Type B pancreatic cell (in vitro differentiated cells): ENCODE data around the gene CHPF2. TPM values are rescaled to one million over a fixed set of nuclear protein-coding genes. Genes with fewer than 3 reads are reported as not detected.
A peak's percentile ranks its signal among the peaks of the same experiment; 100 is the strongest.

Experiments used
- DNase-seq: peaks from one replicate; pipeline ENCODE4 v3.0.0; 2021; ENCODE audit warnings: mixed read lengths; ENCODE audit not compliant: unreplicated experiment; ENCODE audit errors: extremely low spot score
- H3K27ac Mint-ChIP-seq: 2 replicates; pipeline ENCODE4 v1.8.0; 2021; ENCODE audit warnings: mild to moderate bottlenecking, mixed read lengths
- H3K27me3 Mint-ChIP-seq: 2 replicates; pipeline ENCODE4 v1.8.0; 2021; ENCODE audit warnings: mixed read lengths
- H3K36me3 Mint-ChIP-seq: 2 replicates; pipeline ENCODE4 v1.8.0; 2021; ENCODE audit warnings: mixed read lengths
- H3K4me1 Mint-ChIP-seq: one replicate; pipeline ENCODE4 v1.8.0; 2021; ENCODE audit warnings: mixed read lengths; ENCODE audit not compliant: unreplicated experiment
- H3K4me3 Mint-ChIP-seq: 2 replicates; pipeline ENCODE4 v1.8.0; 2021; ENCODE audit warnings: mild to moderate bottlenecking, mixed read lengths
- H3K9me3 Mint-ChIP-seq: 2 replicates; pipeline ENCODE4 v1.8.0; 2021; ENCODE audit warnings: mixed read lengths
- total RNA-seq: library from RNA; stranded (reverse); gene quantifications from 2 replicates; pipeline ENCODE4 v1.2.1, GENCODE V29; 2021; ENCODE audit warnings: low replicate concordance
- TF ChIP-seq, protein P1 (sequence below): fragments of 200-600 bp; sonication (generic); conservative IDR thresholded peaks from 2 replicates; pipeline ENCODE4 v1.5.0; 2021; ENCODE audit warnings: antibody characterized with exemption, mild to moderate bottlenecking

CHPF2 gene
- total RNA-seq, 1 donor from 2014 or later, result 44.4 TPM

DNA sequence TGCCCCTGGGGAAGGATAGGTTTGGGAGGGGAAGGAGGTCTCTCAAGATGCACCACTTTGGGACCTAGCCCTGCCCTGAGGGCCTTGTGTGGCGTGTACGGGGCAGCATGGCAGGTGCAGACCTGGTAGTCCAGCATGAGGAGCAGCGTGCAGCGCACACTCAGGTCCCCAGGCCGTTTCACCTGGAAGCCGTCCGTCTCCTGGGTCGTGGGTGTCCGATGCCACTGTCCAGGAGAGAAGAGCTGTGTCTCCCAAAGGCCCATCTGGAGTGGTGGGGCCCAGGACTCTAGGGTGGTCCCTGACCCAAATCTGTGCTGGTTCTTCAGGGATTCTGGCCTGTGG, 9.4 kb downstream of the CHPF2 start:
- no peaks in the 10 kb centered on the region for H3K9me3 Mint-ChIP-seq
- H3K27ac Mint-ChIP-seq, result no peak overlapping the region
- no peaks in the 10 kb centered on the region for H3K36me3 Mint-ChIP-seq
- H3K4me1 Mint-ChIP-seq, result peaks cover 18% of the 10 kb centered on the region
- no peak for DNase-seq
- H3K4me3 Mint-ChIP-seq, result no peak overlapping the region
- TF ChIP-seq, protein P1, sequence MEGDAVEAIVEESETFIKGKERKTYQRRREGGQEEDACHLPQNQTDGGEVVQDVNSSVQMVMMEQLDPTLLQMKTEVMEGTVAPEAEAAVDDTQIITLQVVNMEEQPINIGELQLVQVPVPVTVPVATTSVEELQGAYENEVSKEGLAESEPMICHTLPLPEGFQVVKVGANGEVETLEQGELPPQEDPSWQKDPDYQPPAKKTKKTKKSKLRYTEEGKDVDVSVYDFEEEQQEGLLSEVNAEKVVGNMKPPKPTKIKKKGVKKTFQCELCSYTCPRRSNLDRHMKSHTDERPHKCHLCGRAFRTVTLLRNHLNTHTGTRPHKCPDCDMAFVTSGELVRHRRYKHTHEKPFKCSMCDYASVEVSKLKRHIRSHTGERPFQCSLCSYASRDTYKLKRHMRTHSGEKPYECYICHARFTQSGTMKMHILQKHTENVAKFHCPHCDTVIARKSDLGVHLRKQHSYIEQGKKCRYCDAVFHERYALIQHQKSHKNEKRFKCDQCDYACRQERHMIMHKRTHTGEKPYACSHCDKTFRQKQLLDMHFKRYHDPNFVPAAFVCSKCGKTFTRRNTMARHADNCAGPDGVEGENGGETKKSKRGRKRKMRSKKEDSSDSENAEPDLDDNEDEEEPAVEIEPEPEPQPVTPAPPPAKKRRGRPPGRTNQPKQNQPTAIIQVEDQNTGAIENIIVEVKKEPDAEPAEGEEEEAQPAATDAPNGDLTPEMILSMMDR, result no peak
- H3K27me3 Mint-ChIP-seq, result peaks cover 4% of the 10 kb centered on the region

DNA sequence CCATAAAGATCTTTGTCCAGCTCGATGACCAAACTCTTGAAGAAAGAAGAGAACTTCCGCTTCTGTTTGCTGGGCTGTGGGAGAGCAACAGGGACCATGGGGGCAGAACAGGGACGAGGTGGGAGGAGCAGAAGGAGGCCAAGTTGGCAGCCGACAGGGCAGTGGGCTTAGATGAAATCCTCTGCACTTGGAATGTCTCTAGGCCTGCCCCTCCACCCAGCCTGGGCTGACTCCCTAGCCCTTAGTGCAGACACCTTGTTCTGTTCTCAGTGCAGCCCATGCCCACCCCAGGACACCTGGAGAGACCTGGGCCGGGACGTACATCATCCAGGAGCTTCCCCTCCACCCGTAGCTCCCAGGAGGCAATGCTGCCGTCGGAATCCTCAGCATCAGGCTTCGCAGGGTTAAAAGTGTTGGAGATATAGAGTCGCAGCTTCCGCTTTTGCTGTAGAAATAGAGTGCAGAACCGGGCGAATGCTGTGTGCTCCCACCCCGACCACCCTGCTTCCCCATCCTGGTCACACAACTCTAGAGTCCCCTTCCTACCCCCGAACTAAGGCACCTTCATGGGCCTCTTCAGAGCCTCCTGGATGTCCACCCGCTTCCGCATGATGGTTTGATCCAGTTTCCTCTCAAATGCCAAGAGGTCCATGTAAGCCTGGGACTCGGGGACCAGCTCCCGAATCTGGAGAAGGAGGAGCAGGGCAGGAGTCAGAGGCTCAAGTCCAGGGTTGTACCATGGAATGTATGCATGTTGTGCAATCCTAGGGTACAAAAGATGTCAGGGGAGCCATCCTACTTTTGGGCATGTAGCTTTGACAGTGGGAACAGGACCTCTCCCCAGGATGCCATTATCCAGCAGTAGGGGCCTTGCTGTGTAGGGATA, 10.1 kb downstream of the CHPF2 start:
- H3K27ac Mint-ChIP-seq, result no peak overlapping the region
- H3K4me3 Mint-ChIP-seq, result no peak overlapping the region
- H3K36me3 Mint-ChIP-seq, result no peaks in the 10 kb centered on the region

DNA sequence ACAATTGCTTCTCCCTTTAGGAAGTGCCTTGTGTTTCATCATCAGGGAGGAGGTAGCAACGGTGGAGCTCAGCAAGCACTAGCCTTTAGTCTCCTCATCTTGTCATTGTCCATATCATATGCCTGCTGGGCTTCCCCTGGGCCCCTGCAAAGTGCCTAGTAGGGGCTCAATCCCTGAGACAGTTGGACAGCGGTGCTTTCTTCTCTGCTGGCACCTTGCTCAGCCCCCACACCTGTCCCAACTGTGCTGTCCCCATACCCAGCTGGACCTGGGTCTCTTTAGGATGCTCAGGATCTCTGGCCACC, 10.7 kb downstream of the CHPF2 start:
- no peaks in the 10 kb centered on the region for H3K36me3 Mint-ChIP-seq

More for the DNA sequence above, 10.1 kb downstream of the CHPF2 start:
- H3K4me1 Mint-ChIP-seq, result peaks cover 22% of the 10 kb centered on the region
- H3K9me3 Mint-ChIP-seq, result no peaks in the 10 kb centered on the region
- DNase-seq, result no peak
- TF ChIP-seq, protein P1, result no peak
- peaks cover 4% of the 10 kb centered on the region for H3K27me3 Mint-ChIP-seq

DNA sequence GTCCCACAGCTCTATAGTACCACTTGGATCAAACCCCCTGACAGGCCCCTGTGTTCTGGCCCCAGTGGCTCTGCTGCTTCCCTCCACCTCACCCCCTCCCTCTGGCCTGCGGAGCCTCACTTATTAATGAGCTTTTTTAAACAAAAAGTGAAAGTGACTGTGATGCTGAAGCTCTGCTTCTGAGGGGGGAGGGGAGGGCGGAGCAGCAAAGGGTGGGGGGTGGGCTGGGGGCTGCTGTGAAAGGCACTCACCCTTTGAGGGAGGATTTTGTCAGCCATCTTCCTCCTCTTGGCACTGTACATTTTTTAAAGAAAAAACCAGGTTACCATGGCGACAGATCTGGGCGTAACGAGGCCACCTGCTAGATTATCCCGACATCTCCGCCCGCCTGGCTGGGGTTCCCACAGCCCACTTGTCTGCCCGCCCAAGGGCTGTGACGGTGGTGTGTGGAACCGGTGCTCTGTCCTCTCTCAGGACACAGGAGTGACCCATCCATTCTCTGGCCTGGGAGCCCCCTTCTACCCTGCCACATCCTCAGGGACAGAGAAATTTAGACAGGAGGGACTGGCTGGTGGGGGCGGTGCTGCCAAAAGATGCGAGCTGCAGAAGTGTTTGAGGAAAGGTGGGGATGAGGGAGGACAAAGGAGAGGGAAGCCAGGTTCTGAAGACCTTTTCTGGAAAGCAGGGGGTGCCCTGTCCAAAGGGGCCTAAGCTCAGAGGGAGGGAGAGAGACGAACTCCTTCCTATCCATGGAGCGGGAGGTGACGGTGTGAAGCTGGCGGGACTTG, 11.3 kb downstream of the CHPF2 start:
- Mint-ChIP-seq H3K27me3 (peaks cover 4% of the 10 kb centered on the region), H3K9me3 (no peaks in the 10 kb centered on the region), H3K36me3 (no peaks in the 10 kb centered on the region), H3K4me3 (no peak overlapping the region), H3K4me1 (peaks cover 22% of the 10 kb centered on the region), H3K27ac (no peak overlapping the region)
- TF ChIP-seq, protein P1, result no peak
- no peak for DNase-seq

More for the DNA sequence above, 10.7 kb downstream of the CHPF2 start:
- Mint-ChIP-seq H3K4me3 (no peak overlapping the region), H3K27me3 (peaks cover 4% of the 10 kb centered on the region), H3K4me1 (peaks cover 22% of the 10 kb centered on the region), H3K9me3 (no peaks in the 10 kb centered on the region), H3K27ac (no peak overlapping the region)
- TF ChIP-seq, protein P1, result no peak
- DNase-seq, result no peak

DNA sequence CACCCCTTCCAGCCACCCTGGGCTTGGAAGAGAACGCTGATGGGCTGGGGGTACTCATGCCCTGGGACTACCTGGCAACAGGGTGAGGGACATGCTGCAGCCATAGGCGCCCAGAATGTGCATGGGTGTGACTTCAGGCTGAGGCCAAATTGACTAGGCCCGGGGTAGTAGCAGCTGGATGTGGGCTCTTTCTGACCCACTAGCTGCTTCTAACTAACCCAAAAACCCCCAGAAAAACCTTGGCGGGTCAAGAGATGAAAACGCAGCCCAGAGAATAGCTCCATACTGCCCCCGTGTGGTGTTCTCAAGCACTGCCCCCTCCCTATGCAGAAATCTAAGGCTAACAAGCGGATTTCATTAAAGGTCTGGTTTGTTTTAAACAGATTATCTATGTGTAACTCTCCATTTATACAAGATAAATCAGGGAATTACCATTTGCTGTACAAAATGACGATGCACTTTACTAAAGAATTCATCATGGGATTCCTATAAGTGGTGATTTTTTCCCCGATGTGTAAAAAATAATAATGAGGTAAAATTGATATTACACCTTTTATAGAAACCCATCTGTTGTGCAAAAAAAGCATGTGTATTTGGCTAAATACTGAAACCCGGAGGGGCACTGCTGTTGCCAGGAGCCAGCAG, 12.0 kb downstream of the CHPF2 start:
- peaks cover 25% of the 10 kb centered on the region for H3K4me1 Mint-ChIP-seq
- no peak for DNase-seq
- H3K36me3 Mint-ChIP-seq, result no peaks in the 10 kb centered on the region
- H3K9me3 Mint-ChIP-seq, result no peaks in the 10 kb centered on the region
- H3K27me3 Mint-ChIP-seq, result peaks cover 6% of the 10 kb centered on the region
- TF ChIP-seq, protein P1, result peak; percentile 95
- H3K4me3 Mint-ChIP-seq, result peak overlapping the region; percentile 67
- H3K27ac Mint-ChIP-seq, result no peak overlapping the region
